ENCODE measurements around the gene EWSR1.

The EWSR1 gene

GRCh38 chr22:29325356-29325755 is 57.3 kb downstream of the EWSR1 start:
- no peak for DNase-seq

- no peak for DNase-seq
Observed at GRCh38 chr22:29325785-29326315, 57.8 kb downstream of the EWSR1 start.

- no peak for DNase-seq
Observed at GRCh38 chr22:29326481-29326880, 58.4 kb downstream of the EWSR1 start.

GRCh38 chr22:29327089-29327764 is 59.2 kb downstream of the EWSR1 start:
- no peak for DNase-seq

GRCh38 chr22:29328055-29328454 is 60.0 kb downstream of the EWSR1 start:
- no peak for DNase-seq

GRCh38 chr22:29328566-29329500 is 60.8 kb downstream of the EWSR1 start:
- DNase-seq = no peak

GRCh38 chr22:29329581-29329980 is 61.5 kb downstream of the EWSR1 start:
- DNase-seq = no peak

GRCh38 chr22:29330291-29330690 is 62.2 kb downstream of the EWSR1 start:
- DNase-seq = no peak

- DNase-seq = no peak
Observed at GRCh38 chr22:29330753-29331152, 62.7 kb downstream of the EWSR1 start.

GRCh38 chr22:29331213-29331612 is 63.1 kb downstream of the EWSR1 start:
- no peak for DNase-seq

- no peak for DNase-seq
Observed at GRCh38 chr22:29331658-29332300, 63.7 kb downstream of the EWSR1 start.

- no peak for DNase-seq
Observed at GRCh38 chr22:29332886-29333496, 64.9 kb downstream of the EWSR1 start.

- DNase-seq = no peak
Observed at GRCh38 chr22:29334148-29334547, 66.1 kb downstream of the EWSR1 start.

- DNase-seq = no peak
Observed at GRCh38 chr22:29334696-29335344, 66.8 kb downstream of the EWSR1 start.

- DNase-seq = no peak
Observed at GRCh38 chr22:29335656-29336055, 67.6 kb downstream of the EWSR1 start.

GRCh38 chr22:29336751-29337490 is 68.9 kb downstream of the EWSR1 start:
- DNase-seq = no peak

GRCh38 chr22:29337631-29338284 is 69.7 kb downstream of the EWSR1 start:
- no peak for DNase-seq

GRCh38 chr22:29338398-29338797 is 70.3 kb downstream of the EWSR1 start:
- no peak for DNase-seq

GRCh38 chr22:29339381-29340235 is 71.5 kb downstream of the EWSR1 start:
- DNase-seq = no peak

GRCh38 chr22:29340566-29340965 is 72.5 kb downstream of the EWSR1 start:
- no peak for DNase-seq
